K562 treated with DMSO at 1 percent for 48 hours (cell line): ENCODE results near the gene NCEH1. TPM values are rescaled to one million over a fixed set of nuclear protein-coding genes. Genes with fewer than 3 reads are reported as not detected.

ENCODE experiments used
- total RNA-seq: library from RNA; unstranded; fragments of 300-600 nt; gene quantifications from 2 replicates; pipeline ENCODE4 v1.2.3, GENCODE V29; 2022; ENCODE audit warnings: low replicate concordance; ENCODE audit errors: extremely low read depth

NCEH1 gene, protein sequence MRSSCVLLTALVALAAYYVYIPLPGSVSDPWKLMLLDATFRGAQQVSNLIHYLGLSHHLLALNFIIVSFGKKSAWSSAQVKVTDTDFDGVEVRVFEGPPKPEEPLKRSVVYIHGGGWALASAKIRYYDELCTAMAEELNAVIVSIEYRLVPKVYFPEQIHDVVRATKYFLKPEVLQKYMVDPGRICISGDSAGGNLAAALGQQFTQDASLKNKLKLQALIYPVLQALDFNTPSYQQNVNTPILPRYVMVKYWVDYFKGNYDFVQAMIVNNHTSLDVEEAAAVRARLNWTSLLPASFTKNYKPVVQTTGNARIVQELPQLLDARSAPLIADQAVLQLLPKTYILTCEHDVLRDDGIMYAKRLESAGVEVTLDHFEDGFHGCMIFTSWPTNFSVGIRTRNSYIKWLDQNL
- total RNA-seq = not detected in 2 replicates

DNA sequence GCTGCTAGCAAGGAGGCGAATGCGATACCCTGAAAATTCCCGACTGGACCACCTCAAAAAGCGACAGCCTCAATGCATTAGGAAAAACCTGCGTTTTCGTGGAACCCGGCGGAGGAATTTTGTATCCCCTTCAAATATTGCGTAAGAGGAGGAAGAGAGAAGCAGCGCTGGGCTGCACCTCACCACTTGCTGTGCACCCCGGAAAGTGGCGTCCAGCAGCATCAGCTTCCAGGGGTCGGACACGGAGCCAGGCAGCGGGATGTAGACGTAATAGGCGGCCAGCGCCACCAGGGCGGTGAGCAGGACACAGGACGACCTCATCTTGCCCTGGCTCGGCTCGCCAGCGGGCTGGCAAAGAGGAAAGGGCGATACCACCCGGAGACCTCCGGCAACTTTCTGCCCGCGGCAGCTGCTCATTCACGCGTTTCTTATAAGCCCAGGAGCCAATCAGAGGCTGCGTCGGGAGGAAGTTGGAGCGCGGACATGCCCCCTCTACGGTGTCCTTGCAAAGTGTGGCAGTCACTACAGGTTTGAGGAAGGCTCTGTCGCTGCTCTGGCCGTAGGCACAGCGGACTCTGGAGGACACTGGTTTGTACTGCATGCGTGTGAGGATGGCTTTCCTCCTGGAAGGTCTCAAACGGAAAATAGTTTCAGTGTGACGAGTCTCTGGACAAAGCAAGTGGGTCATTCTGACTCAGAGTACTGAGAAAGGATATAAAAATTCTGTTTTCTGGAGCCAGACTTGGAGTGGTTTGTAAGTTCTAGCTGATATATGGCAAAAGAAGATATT is at the start of gene NCEH1:
NCEH1 (minus strand) TSS at position 404 of the 790 bp plus-strand sequence; CDS start at position 321, 83 bp downstream.

DNA sequence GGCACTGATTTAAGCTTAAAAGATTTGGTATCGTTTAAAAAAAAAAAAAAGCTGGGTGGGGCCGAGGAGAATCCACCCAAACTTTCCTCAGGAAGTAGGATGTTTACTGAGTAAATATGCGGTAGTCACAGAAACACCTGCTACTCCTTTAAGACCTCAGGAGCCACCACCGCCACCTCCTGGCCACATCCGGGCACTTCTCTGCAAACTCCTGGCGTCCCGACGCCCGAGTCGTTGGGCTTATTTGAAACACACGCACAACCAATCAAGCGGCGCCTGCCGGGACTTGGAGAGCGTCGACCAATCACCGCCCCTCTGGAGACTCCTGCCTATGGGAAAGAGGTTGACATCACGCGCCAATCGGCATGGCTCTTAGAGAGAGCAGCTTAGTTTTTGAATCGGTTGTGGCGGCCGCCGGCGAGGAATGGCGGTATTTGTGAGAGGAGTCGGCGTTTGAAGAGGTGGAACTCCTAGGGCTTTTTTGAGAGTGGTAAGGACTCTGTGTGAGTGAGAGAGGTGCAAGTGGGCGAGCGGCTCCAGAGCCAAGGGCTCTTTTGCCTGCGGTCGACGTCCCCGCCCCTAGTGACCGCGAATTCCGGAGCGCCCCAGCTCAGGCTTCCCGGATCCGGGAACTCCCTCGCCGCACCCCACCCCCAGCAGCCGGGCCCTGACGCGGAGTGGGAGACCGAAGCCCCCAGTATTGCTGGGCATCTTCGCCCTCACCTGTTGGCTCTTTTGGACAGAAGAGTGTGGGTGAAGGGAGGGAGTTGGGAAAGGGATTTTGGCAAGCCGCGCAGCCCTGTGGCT is 39.7 kb upstream of the NCEH1 start, which contains the start of gene ECT2:
ECT2 (plus strand) TSS at position 359 of the 807 bp plus-strand sequence. CDS start 3,805 bp downstream, outside the sequence.

Other genes starting within 250 kb of the NCEH1 start
- not detected in 2 replicates for gene TNFSF10, start 187.6 kb downstream of the NCEH1 start, total RNA-seq
- gene ECT2, start 39.7 kb upstream of the NCEH1 start, total RNA-seq = not detected in 2 replicates